NCI-H510A (cell line): ENCODE measurements around the gene NOC4L.

Experiments
- DNase-seq: peaks from one replicate; lab custom pipeline; 2025; lab: John Stamatoyannopoulos, UW

NOC4L gene

GRCh38 chr12:132156573-132157325 is 12.5 kb downstream of the NOC4L start:
- DNase-seq, result no peak

DNA sequence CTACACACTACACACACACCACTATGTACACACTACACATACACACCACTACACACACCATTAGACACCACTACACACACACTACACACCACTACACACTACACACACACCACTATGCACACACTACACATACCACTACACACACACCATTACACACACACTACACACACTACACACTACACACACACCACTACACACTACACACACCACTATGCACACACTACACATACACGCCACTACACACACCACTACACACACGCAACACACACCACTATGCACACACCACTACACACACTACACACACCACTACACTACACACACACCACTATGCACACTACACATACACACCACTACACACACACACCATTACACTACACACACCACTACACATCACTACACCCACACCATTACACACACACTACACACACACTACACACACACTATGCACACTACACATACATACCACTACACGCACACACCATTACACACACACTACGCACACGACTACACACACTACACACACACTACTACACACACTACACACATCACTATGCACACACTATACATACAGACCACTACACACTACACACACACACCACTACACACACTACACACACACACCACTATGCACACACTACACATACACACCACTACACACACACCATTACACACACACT is 13.6 kb downstream of the NOC4L start:
- no peak for DNase-seq

DNA sequence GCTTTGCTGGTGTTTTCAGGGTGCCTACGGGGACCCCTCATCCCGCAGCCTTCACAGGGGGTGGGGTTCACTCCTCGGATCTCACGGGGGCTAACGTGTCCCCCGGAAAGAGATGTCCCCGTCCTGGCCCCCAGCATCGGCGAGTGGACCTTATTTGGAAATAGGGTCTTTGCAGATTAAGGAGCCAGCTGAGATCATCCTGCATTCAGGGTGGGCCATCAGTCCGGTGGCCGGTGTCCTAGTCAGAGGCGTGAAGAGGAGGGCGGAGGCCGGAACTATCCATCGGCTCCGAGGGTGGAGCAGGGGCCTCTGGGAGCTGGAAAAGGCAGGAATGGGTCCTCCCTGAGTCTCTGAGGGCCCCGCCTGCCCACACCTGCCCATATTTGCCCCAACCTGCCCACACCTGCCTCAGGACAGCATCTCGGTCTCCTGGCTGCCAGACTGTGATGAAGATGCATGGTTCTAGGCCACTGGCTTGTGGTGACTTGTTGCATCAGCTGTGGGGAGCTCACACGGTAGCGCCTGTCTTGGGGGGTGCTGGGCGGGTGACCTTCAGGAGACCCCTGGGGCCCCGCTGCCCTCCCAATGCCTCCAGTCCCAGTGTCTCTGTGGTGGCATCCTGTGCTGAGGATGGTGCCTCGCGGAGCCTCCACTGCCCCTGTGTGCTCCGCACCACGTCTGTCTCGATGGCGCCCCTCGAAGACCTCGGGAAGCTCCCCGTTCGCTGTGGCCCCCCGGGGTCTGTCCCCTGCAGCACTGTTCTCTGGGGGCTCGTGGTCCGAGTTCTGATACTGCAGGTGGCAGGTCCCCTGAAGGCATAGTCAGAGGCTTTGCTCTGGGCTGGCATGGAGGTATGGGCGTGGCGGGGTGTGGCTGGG is 14.7 kb downstream of the NOC4L start:
- no peak for DNase-seq

DNA sequence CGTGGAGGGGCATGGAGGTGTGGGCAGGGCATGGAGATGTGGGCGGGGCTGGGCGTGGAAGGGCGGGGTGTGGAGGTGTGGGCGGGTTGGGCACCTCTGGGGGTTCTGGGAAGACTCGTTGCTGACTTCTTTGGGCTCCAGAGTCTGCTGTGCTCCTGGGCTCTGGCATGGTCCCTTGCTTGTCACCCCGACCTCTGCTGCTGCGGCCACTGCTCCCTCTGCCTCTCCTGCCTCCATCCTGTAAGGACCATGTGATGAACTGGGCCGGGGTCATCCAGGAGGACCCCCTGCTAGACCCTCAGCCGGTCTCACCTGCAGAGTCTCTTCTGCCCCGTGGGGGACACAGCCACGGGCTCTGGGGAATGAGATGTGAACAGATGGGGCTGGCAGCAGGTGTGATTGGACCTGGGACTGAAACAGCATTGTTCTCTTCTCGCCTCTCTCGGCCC is 15.3 kb downstream of the NOC4L start:
- DNase-seq, result no peak

- no peak for DNase-seq
Observed at GRCh38 chr12:132160016-132160415, 15.8 kb downstream of the NOC4L start.

DNA sequence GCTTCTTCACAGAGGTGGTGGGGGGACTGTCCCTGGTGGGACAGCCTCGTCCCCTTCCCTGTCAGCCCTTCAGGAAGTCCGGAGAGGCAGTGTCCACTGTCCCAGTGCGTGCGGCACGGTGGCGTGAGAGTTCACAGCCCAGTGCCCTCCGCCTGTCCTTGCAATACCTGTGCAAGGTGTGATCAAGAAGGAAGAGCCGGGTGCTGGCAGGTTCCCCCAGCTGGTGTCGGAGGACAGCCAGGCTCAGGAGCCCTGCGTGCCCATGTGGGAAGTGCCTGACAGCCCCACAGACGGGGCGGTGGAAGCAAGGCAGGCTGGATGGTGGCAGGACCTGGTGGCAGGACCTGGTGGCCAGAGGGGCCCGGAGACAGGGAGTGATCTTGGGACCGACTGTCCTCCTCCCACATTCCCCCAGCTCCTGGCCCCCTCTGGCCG is 16.4 kb downstream of the NOC4L start:
- no peak for DNase-seq

DNA sequence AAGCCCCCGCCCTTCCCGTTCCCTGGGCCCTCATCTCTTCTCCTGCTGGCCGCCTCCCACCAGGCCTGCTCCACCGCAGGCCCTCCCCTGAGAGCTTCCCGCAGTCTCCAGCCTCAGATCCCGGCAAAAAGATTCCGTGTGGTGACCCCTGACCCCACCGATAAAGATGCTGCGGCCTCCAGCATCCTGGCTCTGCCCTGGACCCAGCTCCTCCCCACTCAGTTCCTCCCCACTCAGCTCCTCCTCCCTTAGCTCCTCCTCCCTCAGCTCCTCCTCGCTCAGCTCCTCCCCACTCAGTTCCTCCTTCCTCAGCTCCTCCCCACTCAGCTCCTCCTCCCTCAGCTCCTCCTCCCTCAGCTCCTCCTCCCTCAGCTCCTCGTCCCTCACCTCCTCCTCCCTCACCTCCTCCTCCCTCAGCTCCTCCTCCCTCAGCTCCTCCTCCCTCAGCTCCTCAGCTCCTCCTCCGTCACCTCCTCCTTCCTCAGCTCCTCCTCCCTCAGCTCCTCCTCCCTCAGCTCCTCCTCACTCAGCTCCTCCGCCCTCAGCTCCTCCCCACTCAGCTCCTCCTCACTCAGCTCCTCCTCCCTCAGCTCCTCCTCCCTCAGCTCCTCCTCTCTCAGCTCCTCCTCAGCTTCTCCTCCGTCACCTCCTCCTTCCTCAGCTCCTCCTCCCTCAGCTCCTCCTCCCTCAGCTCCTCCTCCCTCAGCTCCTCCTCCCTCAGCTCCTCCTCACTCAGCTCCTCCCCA is 17.0 kb downstream of the NOC4L start:
- no peak for DNase-seq

GRCh38 chr12:132161796-132162507 is 17.7 kb downstream of the NOC4L start:
- no peak for DNase-seq

DNA sequence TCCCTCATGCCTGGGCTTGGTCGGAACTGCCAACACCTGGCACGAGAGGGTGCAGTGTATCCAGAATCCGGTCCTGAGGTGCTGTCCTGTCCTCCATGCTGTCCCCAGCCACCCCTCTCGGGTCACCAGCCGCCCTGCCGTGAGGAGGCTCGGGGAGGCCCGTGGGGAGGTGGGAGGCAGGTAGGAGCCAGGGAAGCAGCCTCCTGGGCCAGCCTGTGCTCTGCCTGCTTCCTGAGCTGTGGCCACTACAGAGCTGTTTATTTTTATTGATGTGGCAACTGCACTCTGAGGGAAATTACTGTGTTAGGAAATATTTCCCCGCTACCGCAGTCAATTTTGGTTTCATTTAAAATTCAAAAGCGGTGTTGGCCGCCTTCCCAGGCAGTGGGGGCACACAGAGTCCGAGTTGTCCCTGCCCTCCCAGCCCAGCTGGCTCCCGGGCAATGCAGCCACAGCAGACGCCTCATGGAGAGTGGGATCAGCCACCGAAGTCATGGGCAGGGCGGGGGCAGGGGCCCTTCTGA is 18.3 kb downstream of the NOC4L start:
- DNase-seq, result no peak

- no peak for DNase-seq
Observed at GRCh38 chr12:132163041-132163910, 19.0 kb downstream of the NOC4L start.

DNA sequence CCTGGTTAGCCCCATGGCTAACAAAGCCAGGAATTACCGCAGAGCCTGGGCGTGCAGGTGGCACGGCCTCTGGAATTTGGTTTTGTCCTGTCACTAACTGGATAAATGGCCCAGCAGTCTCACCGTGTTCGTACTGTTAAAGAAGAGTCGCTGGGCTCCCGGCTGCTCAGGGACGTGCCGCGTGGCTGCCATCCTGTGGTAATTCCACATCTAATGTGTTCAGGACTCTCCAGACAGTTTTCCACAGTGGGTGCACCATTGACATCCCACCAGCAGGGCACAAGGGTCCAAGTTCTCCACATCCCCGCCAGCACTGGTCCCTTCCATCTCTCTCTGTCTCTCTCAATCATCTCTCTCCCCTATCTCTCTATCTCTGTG is 19.6 kb downstream of the NOC4L start:
- DNase-seq, result no peak

DNA sequence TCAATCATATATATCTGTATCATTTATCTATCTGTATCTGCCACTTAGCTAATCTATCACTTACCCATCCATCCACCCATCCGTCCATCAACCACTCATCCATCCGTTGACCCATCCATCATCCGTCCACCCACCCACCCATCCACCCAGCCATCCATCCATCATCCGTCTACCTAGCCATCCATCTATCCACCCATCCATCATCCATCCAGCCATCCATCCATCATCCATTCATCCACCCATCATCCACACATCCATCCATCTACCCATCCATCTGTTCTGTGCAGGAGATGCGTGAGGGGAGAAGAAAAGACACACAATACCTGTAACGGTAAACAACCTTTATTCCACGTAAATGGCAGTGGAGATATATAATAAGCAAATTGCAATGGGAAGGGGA is 20.2 kb downstream of the NOC4L start:
- DNase-seq, result no peak

DNA sequence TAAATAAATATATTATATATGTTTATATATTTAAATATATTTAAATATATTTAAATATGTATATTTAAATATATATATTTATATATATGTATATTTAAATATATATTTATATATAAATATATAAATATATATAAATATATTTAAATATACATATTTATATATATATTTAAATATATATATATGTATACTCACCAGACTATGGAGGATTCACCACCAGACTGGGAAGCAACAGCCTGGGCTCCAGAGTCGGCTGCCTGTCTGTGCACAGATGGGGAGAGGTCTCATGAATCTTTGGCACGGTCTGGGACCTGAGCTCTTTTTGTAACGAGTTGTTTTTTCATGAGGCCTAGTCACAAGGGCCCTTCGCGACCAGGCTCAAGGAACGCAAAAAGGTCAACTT is 21.3 kb downstream of the NOC4L start:
- no peak for DNase-seq

DNA sequence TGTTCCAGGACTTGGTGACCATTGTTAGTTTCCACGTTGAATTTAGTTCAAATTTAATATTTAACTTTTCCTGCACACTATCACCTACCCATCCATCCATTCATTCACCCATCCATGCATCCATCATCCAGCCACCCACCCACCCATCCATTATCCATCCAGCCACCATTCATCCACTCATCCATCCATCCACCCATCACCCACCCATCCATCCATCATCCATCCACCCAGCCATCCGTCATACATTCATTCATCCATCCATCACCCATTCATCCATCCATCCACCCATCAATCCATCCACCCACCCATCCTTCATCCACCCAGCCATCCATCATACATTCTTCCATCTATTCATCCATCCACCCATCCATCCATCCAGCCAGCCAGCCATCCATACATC is 21.8 kb downstream of the NOC4L start:
- DNase-seq, result no peak

DNA sequence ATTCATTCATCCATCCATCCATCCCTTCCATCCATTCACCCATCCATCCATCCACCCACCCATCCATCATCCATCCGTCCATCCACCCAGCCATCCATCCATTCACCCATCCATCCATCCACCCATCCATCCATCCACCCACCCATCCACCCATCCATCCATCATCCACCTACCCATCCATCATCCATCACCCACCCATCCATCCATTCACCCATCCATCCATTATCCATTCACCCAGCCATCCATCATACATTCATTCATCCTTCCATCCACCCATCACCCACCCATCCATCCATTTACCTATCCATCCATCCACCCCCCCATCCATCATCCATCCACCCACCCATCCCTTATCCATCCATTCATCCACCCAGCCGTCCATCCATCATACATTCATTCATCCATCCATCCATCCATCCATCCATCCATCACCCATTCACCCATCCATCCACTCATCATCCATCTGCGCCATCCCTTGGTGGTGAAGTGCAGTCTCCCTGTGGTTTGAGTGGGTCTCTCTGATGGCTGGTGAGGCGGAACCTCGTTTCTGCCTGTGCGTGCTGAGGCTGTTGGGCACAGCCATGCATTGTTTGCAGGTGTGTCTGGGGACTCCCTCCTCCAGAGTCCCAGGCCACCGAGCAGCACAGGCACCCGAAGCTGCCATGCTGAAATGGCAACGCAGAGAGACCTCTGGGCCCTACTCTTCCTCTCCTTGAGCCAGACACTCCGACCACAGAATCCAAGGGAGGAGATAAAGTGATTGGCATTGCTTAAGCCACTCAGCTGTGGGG is 22.7 kb downstream of the NOC4L start:
- no peak for DNase-seq

- no peak for DNase-seq
Observed at GRCh38 chr12:132167611-132168310, 23.5 kb downstream of the NOC4L start.

DNA sequence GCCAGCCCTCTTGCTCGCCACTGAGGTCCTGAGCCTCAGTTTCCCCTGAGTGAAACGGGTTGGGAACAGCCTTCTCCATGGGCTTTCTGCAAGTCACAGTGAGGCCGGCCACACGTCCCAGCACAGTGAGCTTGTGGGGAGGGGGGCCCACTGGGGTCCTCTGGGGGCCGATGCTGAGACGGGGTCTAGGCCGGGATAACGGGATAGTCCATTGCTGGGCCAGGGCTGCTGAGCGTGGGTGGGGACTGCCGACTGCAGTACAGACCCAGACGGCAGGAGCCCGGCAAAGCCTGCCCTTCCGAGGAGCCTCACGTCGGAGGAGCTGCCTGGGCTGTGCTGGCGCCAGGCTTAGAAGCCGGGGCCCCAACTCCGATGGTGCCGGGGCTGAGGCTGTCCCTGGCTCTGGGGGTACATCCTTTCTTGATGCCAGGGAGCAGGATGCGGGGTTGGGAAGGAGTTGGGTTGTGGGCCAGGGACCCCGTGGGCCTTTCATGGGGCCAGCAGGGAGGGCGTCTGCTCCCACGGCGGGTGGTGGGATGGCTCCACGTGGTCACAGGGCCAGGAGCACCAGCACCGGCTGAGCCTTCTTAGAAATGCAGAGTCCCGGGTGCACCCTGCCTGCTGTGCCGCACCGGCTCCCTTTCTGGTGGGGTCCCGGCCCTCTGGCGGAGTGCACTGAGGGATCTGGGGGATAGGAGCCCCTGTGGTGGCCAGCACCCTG is 24.2 kb downstream of the NOC4L start:
- no peak for DNase-seq

DNA sequence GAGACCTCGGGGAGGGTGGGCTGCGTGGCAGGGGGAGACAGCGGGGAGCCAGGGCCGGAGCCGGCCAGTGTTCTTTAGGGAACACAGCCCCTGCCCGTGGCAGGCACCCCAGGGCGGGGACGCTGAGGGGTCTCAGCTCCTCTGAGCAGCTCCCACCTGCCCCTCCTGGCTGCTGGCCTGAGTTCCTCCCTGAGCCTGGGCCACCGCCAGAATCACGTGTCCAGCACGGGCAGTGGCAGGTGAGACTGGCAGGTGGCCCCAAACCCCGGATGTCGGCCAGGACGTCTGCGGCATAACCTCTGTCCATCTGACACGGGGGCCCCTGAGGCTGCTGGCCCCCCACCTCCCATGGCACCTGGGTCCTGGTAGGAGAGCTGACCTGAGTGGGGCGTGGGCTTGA is 25.1 kb downstream of the NOC4L start:
- no peak for DNase-seq
